Measurements from ENCODE around the gene PCSK2. TPM values are rescaled to one million over a fixed set of nuclear protein-coding genes. Genes with fewer than 3 reads are reported as not detected.

PCSK2 gene, protein sequence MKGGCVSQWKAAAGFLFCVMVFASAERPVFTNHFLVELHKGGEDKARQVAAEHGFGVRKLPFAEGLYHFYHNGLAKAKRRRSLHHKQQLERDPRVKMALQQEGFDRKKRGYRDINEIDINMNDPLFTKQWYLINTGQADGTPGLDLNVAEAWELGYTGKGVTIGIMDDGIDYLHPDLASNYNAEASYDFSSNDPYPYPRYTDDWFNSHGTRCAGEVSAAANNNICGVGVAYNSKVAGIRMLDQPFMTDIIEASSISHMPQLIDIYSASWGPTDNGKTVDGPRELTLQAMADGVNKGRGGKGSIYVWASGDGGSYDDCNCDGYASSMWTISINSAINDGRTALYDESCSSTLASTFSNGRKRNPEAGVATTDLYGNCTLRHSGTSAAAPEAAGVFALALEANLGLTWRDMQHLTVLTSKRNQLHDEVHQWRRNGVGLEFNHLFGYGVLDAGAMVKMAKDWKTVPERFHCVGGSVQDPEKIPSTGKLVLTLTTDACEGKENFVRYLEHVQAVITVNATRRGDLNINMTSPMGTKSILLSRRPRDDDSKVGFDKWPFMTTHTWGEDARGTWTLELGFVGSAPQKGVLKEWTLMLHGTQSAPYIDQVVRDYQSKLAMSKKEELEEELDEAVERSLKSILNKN
- total RNA-seq (2012; rRNA removed), result not detected in 2 replicates

DNA sequence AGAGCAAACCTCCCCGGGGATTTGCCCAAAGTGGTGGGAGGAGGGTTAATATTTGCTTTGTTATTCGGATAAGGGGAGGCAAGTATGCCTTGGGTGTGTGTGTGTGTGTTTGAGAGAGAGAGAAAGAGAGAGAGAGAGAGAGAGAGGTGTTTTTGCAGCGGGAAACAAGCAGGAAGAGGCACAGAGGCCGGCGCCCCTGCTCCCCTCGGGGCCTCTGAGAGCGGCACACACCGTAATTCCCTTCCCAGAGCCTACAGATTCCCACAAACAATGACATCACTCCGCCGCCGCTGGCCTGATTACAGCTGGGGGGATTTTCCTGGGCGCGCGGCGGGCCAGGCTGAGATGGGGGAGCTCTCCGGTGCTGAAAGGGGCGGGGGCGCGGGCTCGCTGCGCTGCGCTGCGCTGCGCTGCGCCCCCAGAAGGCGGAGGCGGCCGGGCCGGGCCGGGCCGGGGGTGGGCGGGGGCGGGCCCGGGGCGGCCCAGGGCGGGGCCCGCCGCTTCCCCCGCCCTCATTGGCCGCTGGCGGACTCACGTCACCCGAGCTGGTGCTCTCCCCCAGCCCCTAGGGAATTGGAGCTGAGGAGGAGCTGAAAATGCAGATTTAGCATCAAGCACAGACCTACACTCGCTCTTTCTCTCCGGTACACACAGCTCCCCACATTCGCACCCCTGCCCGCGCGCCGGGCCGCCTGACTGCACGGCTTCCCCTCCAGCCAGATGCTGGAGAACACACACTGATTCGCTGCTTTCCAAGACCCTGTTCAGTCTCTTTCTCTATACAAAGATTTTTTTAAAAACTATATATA is at the start of gene PCSK2:
Gene PCSK2, plus strand, starts transcription at position 631 of the 809 bp plus-strand sequence. CDS start 266 bp downstream, outside the sequence.
- no peak within 1 kb of the TSS for H3K9ac ChIP-seq (ENCODE audit: low read depth, low read length)
- no peaks in the 10 kb centered on the region for H3K4me1 ChIP-seq (ENCODE audit: control insufficient read depth, insufficient read depth, low read length)
- no peaks in the 10 kb centered on the region for H3K9me3 ChIP-seq (replicated peaks; ENCODE audit: low read length)
- no peaks in the 10 kb centered on the region for H3K36me3 ChIP-seq (ENCODE audit: insufficient read depth, low read length)
- peaks cover 49% of the 10 kb centered on the region for H3K27me3 ChIP-seq (ENCODE audit: control insufficient read depth, insufficient read depth, low read length)
- peak within 1 kb of the TSS; percentile 52 for H3K4me2 ChIP-seq (ENCODE audit: low read length)
- no peak within 1 kb of the TSS for H3K4me3 ChIP-seq (ENCODE audit: low read length)

DNA sequence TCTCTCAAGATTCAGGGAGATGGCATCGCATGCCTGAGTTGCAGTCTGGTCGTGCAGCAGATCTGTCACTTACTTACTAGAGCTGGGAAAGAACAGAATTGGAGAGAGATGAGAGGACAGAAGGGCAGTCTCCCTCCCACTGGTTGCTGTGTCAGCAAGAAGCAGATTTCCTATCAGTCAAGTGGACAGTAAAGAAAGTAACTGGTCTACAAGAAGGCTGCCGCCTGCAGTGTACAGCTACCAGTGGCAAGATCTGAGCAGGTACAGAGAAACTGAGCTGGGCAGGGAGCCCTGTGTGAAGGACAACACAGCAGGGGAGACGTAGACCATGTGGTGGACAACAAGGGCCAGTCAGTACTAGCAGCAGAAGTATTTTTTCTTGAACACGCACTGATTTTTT is 49.5 kb upstream of the PCSK2 start:
- H3K4me3 ChIP-seq (ENCODE audit: low read length), result no peak overlapping the region
- H3K36me3 ChIP-seq (ENCODE audit: insufficient read depth, low read length), result no peaks in the 10 kb centered on the region
- no peak overlapping the region for H3K9ac ChIP-seq (ENCODE audit: low read depth, low read length)
- no peaks in the 10 kb centered on the region for H3K4me1 ChIP-seq (ENCODE audit: control insufficient read depth, insufficient read depth, low read length)
- no peaks in the 10 kb centered on the region for H3K27me3 ChIP-seq (ENCODE audit: control insufficient read depth, insufficient read depth, low read length)
- H3K4me2 ChIP-seq (ENCODE audit: low read length), result no peak overlapping the region
- no peaks in the 10 kb centered on the region for H3K9me3 ChIP-seq (replicated peaks; ENCODE audit: low read length)

DNA sequence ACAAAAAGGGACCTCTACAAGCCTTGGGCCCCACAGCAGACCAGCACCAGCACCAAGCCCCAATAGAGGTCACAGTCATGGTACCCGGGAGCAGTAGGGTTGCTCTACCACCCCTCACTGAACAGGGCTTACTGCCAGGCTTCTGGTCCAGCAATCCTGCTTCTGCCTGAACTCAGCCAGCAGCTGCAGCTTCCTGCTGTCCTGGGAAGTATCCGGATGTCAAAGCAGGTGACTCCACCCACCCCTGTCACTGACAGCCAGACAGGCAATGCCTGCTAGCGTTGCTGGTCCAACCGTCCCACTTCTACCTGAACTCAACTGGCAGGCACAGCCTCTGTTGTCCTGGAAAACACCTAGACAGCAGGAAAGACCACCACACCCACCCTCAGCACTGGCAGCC is 47.0 kb upstream of the PCSK2 start:
- H3K4me3 ChIP-seq (ENCODE audit: low read length), result no peak overlapping the region
- H3K4me1 ChIP-seq (ENCODE audit: control insufficient read depth, insufficient read depth, low read length), result no peaks in the 10 kb centered on the region
- H3K4me2 ChIP-seq (ENCODE audit: low read length), result no peak overlapping the region
- no peaks in the 10 kb centered on the region for H3K36me3 ChIP-seq (ENCODE audit: insufficient read depth, low read length)
- H3K27me3 ChIP-seq (ENCODE audit: control insufficient read depth, insufficient read depth, low read length), result no peaks in the 10 kb centered on the region
- H3K9me3 ChIP-seq (replicated peaks; ENCODE audit: low read length), result no peaks in the 10 kb centered on the region
- no peak overlapping the region for H3K9ac ChIP-seq (ENCODE audit: low read depth, low read length)

DNA sequence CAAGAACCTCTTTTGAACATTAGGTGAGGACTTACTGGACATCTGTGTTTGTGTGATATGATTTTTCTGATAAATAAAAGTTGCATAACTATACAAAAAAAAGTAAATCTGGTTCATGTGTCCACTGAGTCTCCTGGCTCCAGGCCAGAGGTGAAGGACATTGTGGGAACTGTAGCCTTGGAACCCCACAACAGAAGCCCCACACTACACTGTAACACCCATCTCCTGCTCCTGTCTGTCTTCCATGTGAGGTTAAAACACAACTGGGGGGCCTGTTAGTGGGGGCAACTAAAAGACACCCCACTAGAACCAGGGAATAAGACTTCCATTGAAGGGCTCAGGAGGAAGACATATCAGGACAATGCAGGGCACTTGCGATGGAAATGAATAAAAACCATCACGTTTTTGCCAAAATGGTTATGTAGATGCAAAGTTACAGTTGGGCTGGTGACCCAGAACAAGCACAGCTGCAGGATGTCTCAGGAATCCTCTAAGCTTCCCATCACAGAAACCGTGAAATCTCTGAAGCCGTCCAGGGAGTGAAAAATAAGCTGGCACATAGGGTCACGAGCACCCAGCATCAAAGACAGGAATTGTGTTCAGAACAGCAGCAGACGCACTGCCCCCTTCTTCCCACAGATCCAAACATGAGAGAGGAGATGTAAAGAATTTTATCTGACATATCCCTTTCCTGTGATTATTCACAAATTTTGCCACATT is 36.7 kb upstream of the PCSK2 start:
- Histone ChIP-seq H3K27me3 (ENCODE audit: control insufficient read depth, insufficient read depth, low read length) (no peaks in the 10 kb centered on the region), H3K9ac (ENCODE audit: low read depth, low read length) (no peak overlapping the region), H3K4me2 (ENCODE audit: low read length) (no peak overlapping the region), H3K4me3 (ENCODE audit: low read length) (no peak overlapping the region), H3K9me3 (replicated peaks; ENCODE audit: low read length) (no peaks in the 10 kb centered on the region), H3K36me3 (ENCODE audit: insufficient read depth, low read length) (no peaks in the 10 kb centered on the region), H3K4me1 (ENCODE audit: control insufficient read depth, insufficient read depth, low read length) (no peaks in the 10 kb centered on the region)

DNA sequence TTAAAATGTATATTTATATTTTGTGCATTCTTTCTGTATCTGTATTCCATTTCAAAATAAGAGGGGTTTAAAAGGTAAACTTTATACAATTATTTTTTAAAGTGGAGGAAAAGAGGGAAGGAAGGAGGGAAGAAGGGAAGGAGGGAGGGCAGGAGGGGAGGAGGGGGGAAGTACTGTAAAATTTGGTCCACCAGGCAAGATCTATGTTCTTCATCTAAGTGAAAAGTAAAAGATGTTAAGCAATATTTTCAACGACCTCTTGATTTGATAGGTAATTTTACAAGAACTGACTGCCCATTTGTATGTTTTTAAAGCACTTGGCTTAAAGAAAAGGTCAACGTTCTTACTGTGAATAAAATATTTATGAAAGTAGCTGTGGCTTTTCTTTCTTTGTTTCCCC is 29.8 kb upstream of the PCSK2 start:
- H3K4me1 ChIP-seq (ENCODE audit: control insufficient read depth, insufficient read depth, low read length), result no peaks in the 10 kb centered on the region
- H3K4me3 ChIP-seq (ENCODE audit: low read length), result no peak overlapping the region
- no peak overlapping the region for H3K9ac ChIP-seq (ENCODE audit: low read depth, low read length)
- no peaks in the 10 kb centered on the region for H3K27me3 ChIP-seq (ENCODE audit: control insufficient read depth, insufficient read depth, low read length)
- H3K9me3 ChIP-seq (replicated peaks; ENCODE audit: low read length), result no peaks in the 10 kb centered on the region
- no peaks in the 10 kb centered on the region for H3K36me3 ChIP-seq (ENCODE audit: insufficient read depth, low read length)
- no peak overlapping the region for H3K4me2 ChIP-seq (ENCODE audit: low read length)

DNA sequence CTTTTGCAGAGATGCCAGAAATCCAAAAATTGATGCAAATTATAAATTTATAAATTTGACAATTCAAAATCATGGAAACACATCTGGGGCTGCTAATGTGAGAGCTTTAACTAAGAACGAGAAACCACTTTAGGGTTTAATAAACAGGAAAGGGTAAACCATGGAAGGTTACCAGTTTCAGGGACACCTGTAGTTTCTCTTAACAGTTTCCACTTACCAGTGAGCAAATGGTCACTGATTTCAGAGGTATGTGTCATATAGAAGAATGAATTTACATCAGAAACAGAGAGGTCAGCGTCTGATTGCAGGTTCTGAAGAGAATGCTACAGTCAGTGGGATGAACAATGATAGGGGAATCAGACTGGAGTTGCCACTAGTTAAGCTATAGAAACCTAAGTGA is 24.8 kb upstream of the PCSK2 start:
- Histone ChIP-seq H3K4me3 (ENCODE audit: low read length) (no peak overlapping the region), H3K36me3 (ENCODE audit: insufficient read depth, low read length) (no peaks in the 10 kb centered on the region), H3K27me3 (ENCODE audit: control insufficient read depth, insufficient read depth, low read length) (peaks cover 4% of the 10 kb centered on the region), H3K9me3 (replicated peaks; ENCODE audit: low read length) (no peaks in the 10 kb centered on the region), H3K4me1 (ENCODE audit: control insufficient read depth, insufficient read depth, low read length) (no peaks in the 10 kb centered on the region), H3K9ac (ENCODE audit: low read depth, low read length) (no peak overlapping the region), H3K4me2 (ENCODE audit: low read length) (no peak overlapping the region)

DNA sequence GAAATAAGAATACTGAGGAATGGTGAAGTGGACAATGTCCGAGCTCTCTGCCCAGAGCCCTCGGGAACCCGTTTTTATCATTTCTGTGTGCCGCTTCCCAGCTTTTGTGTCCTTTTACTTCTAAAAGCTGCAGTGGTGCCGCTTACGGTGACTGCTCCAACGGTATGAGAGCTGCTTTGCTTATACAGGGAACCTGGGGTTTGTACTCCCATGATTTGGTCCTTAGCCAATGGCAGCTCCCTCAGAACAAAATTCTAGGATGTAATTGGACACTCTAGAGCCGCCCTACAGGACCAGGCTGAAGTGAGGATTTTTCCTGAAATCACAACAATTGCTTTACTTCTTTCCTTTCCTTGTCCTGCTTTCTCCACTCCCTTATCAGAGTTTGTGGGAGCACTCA is 24.2 kb upstream of the PCSK2 start:
- no peak overlapping the region for H3K4me2 ChIP-seq (ENCODE audit: low read length)
- no peak overlapping the region for H3K9ac ChIP-seq (ENCODE audit: low read depth, low read length)
- H3K27me3 ChIP-seq (ENCODE audit: control insufficient read depth, insufficient read depth, low read length), result peaks cover 4% of the 10 kb centered on the region
- H3K36me3 ChIP-seq (ENCODE audit: insufficient read depth, low read length), result no peaks in the 10 kb centered on the region
- H3K4me1 ChIP-seq (ENCODE audit: control insufficient read depth, insufficient read depth, low read length), result no peaks in the 10 kb centered on the region
- no peaks in the 10 kb centered on the region for H3K9me3 ChIP-seq (replicated peaks; ENCODE audit: low read length)
- H3K4me3 ChIP-seq (ENCODE audit: low read length), result no peak overlapping the region

DNA sequence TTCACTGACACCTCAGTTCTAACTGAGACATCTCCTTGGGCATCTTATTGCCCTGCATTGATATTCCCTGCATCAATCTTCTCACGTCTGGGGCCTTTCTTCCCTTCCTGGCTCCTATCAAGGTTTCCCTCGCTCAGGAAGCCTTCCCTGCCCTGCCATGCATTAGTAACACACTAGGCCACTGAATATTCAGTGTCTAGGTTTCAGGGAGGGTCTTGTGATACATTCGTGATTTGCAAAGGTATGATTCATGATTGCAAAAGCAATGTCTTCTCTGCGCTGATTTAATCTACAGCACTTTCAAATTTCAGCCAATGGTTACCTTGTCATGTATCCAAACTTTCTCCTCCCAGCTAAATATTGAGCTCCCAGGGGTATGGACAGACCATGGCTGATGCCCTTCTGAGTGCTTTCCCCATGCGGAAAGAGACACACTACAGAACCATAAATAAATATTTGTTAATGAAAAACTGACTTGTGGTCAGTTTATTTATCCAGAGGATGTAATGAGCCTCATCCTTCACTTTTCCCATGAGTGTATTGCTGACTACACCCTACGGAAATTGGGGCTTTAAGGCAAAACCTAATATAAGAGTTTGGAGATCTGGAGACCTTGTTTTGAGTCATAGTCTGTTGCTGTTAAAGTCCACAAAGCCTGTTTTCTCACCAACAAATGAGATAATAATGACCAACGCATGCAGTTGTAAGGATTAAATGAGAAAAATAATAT is 21.6 kb upstream of the PCSK2 start:
- Histone ChIP-seq H3K4me2 (ENCODE audit: low read length) (no peak overlapping the region), H3K4me1 (ENCODE audit: control insufficient read depth, insufficient read depth, low read length) (no peaks in the 10 kb centered on the region), H3K4me3 (ENCODE audit: low read length) (no peak overlapping the region), H3K36me3 (ENCODE audit: insufficient read depth, low read length) (no peaks in the 10 kb centered on the region), H3K9me3 (replicated peaks; ENCODE audit: low read length) (no peaks in the 10 kb centered on the region), H3K27me3 (ENCODE audit: control insufficient read depth, insufficient read depth, low read length) (peaks cover 4% of the 10 kb centered on the region), H3K9ac (ENCODE audit: low read depth, low read length) (no peak overlapping the region)

DNA sequence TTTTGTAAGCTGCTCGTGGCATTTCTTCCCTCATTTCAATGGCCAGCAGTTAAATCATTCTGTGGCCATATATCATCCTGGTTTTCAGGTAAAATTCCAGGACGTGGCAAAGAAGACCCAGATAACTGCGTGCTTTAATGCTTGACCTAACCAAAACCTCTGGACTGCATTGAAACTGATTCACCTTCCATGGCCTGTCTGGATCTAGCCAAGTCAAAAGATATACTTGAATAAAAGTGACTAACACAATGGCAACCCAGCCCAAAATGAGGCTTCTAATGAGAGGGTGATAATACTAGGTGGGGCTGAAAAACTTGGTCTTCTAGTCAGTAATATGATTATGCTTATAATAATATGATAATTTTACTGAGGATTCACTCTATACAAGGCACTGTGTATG is 16.5 kb upstream of the PCSK2 start:
- Histone ChIP-seq H3K9ac (ENCODE audit: low read depth, low read length) (no peak overlapping the region), H3K9me3 (replicated peaks; ENCODE audit: low read length) (no peaks in the 10 kb centered on the region)

DNA sequence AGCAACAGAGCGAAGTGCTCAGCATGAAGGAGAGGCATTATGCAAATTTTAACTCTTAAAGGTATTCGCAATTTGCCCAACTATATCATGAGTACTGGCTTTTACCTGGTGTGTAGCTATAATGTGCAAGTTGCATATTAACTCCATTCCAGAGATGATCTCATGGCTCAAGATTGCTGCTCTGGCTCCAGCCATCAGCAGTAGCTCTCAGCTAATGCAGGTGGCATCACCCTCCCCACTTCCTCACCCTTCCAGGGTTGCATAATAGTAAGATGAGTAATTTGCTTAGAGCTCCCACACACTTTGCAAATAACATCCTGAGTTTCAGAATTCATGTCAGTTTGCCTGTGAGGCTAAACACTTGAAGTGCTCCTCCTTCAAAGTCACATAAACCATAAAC is 15.9 kb upstream of the PCSK2 start:
- no peak overlapping the region for H3K4me2 ChIP-seq (ENCODE audit: low read length)
- H3K4me1 ChIP-seq (ENCODE audit: control insufficient read depth, insufficient read depth, low read length), result no peaks in the 10 kb centered on the region
- H3K9ac ChIP-seq (ENCODE audit: low read depth, low read length), result no peak overlapping the region
- no peaks in the 10 kb centered on the region for H3K9me3 ChIP-seq (replicated peaks; ENCODE audit: low read length)
- no peak overlapping the region for H3K4me3 ChIP-seq (ENCODE audit: low read length)
- H3K27me3 ChIP-seq (ENCODE audit: control insufficient read depth, insufficient read depth, low read length), result no peaks in the 10 kb centered on the region
- H3K36me3 ChIP-seq (ENCODE audit: insufficient read depth, low read length), result no peaks in the 10 kb centered on the region

More for the DNA sequence above, 16.5 kb upstream of the PCSK2 start:
- Histone ChIP-seq H3K36me3 (ENCODE audit: insufficient read depth, low read length) (no peaks in the 10 kb centered on the region), H3K4me1 (ENCODE audit: control insufficient read depth, insufficient read depth, low read length) (no peaks in the 10 kb centered on the region), H3K27me3 (ENCODE audit: control insufficient read depth, insufficient read depth, low read length) (no peaks in the 10 kb centered on the region), H3K4me3 (ENCODE audit: low read length) (no peak overlapping the region), H3K4me2 (ENCODE audit: low read length) (no peak overlapping the region)
